ENCODE data around the gene SSBP3. TPM values are rescaled to one million over a fixed set of nuclear protein-coding genes. Genes with fewer than 3 reads are reported as not detected.
A peak's percentile ranks its signal among the peaks of the same experiment; 100 is the strongest.

Gene SSBP3
- total and polyA plus RNA-seq, 2 of the 13 experiments (the other 11 are each of a cell fraction or from before 2014, with no cell fraction given), result 8.5 to 17.6 TPM

DNA sequence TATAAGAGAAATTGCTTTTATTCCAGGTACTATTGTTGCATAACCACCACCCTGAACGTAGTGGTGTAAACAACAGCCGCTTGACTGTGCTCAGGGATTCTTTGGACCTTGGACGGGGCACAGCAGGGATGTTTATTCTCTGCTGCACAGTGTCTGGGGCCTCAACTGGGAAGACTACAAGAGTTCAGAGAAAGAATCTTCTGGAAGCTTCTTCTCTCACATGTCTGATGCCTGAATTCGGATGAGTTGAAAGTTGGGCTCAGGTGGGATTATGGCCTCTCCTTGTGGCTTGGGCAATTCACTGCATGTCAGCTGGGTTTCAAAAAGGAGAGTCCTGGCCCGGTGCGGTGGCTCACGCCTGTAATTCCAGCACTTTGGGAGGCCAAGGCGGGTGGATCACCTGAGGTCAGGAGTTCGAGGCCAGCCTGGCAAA lies 19.0 kb upstream of the SSBP3 start (continued):
- TF ChIP-seq, protein P1, sequence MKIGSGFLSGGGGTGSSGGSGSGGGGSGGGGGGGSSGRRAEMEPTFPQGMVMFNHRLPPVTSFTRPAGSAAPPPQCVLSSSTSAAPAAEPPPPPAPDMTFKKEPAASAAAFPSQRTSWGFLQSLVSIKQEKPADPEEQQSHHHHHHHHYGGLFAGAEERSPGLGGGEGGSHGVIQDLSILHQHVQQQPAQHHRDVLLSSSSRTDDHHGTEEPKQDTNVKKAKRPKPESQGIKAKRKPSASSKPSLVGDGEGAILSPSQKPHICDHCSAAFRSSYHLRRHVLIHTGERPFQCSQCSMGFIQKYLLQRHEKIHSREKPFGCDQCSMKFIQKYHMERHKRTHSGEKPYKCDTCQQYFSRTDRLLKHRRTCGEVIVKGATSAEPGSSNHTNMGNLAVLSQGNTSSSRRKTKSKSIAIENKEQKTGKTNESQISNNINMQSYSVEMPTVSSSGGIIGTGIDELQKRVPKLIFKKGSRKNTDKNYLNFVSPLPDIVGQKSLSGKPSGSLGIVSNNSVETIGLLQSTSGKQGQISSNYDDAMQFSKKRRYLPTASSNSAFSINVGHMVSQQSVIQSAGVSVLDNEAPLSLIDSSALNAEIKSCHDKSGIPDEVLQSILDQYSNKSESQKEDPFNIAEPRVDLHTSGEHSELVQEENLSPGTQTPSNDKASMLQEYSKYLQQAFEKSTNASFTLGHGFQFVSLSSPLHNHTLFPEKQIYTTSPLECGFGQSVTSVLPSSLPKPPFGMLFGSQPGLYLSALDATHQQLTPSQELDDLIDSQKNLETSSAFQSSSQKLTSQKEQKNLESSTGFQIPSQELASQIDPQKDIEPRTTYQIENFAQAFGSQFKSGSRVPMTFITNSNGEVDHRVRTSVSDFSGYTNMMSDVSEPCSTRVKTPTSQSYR (CRISPR knock-in tag; IDR thresholded peaks at IDR 0.05; ENCODE audit: borderline replicate concordance), result no peak
- TF ChIP-seq, protein P2, sequence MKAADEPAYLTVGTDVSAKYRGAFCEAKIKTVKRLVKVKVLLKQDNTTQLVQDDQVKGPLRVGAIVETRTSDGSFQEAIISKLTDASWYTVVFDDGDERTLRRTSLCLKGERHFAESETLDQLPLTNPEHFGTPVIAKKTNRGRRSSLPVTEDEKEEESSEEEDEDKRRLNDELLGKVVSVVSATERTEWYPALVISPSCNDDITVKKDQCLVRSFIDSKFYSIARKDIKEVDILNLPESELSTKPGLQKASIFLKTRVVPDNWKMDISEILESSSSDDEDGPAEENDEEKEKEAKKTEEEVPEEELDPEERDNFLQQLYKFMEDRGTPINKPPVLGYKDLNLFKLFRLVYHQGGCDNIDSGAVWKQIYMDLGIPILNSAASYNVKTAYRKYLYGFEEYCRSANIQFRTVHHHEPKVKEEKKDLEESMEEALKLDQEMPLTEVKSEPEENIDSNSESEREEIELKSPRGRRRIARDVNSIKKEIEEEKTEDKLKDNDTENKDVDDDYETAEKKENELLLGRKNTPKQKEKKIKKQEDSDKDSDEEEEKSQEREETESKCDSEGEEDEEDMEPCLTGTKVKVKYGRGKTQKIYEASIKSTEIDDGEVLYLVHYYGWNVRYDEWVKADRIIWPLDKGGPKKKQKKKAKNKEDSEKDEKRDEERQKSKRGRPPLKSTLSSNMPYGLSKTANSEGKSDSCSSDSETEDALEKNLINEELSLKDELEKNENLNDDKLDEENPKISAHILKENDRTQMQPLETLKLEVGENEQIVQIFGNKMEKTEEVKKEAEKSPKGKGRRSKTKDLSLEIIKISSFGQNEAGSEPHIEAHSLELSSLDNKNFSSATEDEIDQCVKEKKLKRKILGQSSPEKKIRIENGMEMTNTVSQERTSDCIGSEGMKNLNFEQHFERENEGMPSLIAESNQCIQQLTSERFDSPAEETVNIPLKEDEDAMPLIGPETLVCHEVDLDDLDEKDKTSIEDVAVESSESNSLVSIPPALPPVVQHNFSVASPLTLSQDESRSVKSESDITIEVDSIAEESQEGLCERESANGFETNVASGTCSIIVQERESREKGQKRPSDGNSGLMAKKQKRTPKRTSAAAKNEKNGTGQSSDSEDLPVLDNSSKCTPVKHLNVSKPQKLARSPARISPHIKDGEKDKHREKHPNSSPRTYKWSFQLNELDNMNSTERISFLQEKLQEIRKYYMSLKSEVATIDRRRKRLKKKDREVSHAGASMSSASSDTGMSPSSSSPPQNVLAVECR (CRISPR knock-in tag; IDR thresholded peaks at IDR 0.05; ENCODE audit: borderline replicate concordance), result peak; percentile 26; the same call in 1 of the 2 replicates
- no peak for TF ChIP-seq TOPORS (CRISPR knock-in tag; IDR thresholded peaks at IDR 0.05)
- TF ChIP-seq ZNF441 (CRISPR knock-in tag; IDR thresholded peaks at IDR 0.05; ENCODE audit: borderline replicate concordance), result 0 out of 2 replicates have a peak, but pooled peaks have one; percentile 22
- TF ChIP-seq RORA (CRISPR knock-in tag; IDR thresholded peaks at IDR 0.05), result no peak
- no peak for TF ChIP-seq ETV6 (CRISPR knock-in tag; conservative IDR thresholded peaks at IDR 0.05)
- peak; percentile 36; the same call in 1 of the 2 replicates for TF ChIP-seq FOXJ3 (CRISPR knock-in tag; IDR thresholded peaks at IDR 0.05; ENCODE audit: borderline replicate concordance)
- TF ChIP-seq, protein P3, sequence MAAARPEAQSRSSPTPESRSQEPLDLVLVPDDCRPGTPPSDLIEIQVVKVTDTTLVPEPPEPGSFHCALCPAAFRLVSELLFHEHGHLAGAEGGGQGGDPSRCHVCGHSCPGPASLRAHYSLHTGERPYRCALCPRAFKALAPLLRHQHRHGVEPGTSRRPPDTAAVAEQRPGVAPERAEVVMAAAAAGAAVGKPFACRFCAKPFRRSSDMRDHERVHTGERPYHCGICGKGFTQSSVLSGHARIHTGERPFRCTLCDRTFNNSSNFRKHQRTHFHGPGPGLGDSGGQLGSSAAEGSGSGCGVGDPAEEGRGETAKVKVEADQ (CRISPR knock-in tag; IDR thresholded peaks at IDR 0.05; ENCODE audit: borderline replicate concordance), result no peak
- no peak for TF ChIP-seq ZNF547 (CRISPR knock-in tag; IDR thresholded peaks at IDR 0.05)
- peak; percentile 14; the same call in 1 of the 2 replicates for TF ChIP-seq ZNF501 (CRISPR knock-in tag; IDR thresholded peaks at IDR 0.05)
- no peak for TF ChIP-seq FOXA1 (IDR thresholded peaks at IDR 0.05)
- peak; percentile 67; the same call in 1 of the 2 replicates for TF ChIP-seq FOXA1 (CRISPR knock-in tag; IDR thresholded peaks at IDR 0.05)
- TF ChIP-seq KLF9 (CRISPR knock-in tag; IDR thresholded peaks at IDR 0.05; ENCODE audit: low read depth), result no peak
- TF ChIP-seq ZBTB7A (CRISPR knock-in tag; IDR thresholded peaks at IDR 0.05), result no peak
- no peak for TF ChIP-seq REXO4 (CRISPR knock-in tag; IDR thresholded peaks at IDR 0.05; ENCODE audit: borderline replicate concordance)
- no peak for TF ChIP-seq MED8 (CRISPR knock-in tag; IDR thresholded peaks at IDR 0.05; ENCODE audit: insufficient replicate concordance)
- peak; percentile 26; the same call in 1 of the 2 replicates for TF ChIP-seq STAG1 (CRISPR knock-in tag; IDR thresholded peaks at IDR 0.05)
- TF ChIP-seq ADNP (CRISPR knock-in tag; IDR thresholded peaks at IDR 0.05), result no peak
- TF ChIP-seq, protein P4, sequence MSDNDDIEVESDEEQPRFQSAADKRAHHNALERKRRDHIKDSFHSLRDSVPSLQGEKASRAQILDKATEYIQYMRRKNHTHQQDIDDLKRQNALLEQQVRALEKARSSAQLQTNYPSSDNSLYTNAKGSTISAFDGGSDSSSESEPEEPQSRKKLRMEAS (IDR thresholded peaks at IDR 0.05), result peak; percentile 42; the same call in 1 of the 2 replicates
- TF ChIP-seq RARA (CRISPR knock-in tag; IDR thresholded peaks at IDR 0.05), result peak; percentile 48; the same call in 1 of the 2 replicates
- TF ChIP-seq HCFC1 (IDR thresholded peaks at IDR 0.05; ENCODE audit: low read depth, low read length), result no peak
- TF ChIP-seq, protein P5, sequence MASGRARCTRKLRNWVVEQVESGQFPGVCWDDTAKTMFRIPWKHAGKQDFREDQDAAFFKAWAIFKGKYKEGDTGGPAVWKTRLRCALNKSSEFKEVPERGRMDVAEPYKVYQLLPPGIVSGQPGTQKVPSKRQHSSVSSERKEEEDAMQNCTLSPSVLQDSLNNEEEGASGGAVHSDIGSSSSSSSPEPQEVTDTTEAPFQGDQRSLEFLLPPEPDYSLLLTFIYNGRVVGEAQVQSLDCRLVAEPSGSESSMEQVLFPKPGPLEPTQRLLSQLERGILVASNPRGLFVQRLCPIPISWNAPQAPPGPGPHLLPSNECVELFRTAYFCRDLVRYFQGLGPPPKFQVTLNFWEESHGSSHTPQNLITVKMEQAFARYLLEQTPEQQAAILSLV (CRISPR knock-in tag; IDR thresholded peaks at IDR 0.05; ENCODE audit: borderline replicate concordance), result no peak
- TF ChIP-seq MZF1 (CRISPR knock-in tag; IDR thresholded peaks at IDR 0.05; ENCODE audit: borderline replicate concordance), result no peak
